HG03439 (cell line): ENCODE results near the gene ARHGAP10.

Experiments used
- ATAC-seq: cut with Tn5 transposase; IDR thresholded peaks from one replicate; pipeline ENCODE4 v1.9.1; 2021; ENCODE audit warnings: mild to moderate bottlenecking, moderate library complexity; ENCODE audit not compliant: unreplicated experiment

The ARHGAP10 gene

DNA sequence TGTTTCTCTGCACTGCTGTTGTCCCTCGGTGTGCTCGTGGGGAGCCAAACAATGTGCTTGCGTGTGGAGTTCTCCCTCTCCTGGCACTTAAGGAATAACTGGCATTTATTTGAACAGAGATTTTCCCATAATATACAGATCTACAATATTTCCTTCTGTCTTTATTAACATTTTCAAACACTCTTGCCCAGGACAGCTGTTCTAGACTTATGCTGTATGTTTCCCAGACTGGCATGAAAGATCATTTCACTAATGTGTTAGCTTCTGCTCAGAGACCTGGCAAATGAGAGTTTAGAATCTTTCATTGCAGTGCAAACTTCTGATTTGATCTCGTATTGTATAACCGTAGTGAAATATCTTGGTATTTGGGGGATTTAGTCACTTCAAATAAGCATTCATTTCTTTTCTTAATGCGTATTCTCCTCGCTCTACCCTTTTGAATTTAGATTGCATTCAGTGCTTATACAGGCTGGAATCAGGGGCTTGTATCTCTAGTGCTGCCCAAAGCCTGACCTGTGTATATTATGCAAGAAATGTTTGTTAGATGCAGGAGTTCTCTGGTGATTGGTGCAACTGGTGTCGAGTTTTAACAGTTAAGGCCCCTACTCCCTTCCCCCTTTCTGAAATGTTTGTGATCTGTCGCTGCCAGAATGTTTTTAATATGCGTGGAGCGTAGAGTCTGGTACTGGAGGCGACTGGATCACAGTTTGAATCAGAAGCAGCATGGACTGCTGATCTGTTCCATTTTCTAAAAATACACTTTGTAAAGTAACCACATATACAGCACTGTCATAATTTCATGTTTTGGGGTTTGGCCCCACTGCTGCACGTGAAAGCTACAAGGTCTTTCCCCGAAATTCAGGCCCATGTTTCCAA is 326.3 kb downstream of the ARHGAP10 start:
- no peak for ATAC-seq

DNA sequence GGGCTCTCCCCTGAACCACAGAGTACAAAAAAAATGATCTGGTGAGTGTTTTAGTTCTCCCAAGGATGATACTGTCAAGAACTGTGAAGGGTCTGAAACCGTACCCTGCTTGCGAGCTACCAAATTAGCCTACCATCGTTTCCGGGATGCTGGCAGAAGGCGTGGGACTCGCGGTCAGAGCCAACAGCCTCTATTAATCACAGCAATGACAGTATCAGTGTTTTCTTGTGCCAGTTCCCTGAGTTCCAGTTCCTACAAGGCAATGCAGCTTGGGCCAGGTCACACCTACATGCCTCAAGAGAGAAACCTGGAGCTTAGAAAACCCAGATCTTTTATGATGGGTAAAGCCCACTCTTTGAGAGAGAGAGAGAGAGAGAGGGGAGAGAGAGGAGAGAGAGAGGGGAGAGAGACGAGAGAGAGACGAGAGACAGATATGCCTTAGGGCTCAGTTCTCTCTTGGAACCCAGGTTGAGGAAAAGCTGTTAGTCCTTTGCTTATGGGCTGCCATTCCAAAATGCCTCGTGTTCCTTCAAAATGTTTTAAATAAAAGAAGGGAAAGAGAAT is 327.8 kb downstream of the ARHGAP10 start:
- no peak for ATAC-seq

DNA sequence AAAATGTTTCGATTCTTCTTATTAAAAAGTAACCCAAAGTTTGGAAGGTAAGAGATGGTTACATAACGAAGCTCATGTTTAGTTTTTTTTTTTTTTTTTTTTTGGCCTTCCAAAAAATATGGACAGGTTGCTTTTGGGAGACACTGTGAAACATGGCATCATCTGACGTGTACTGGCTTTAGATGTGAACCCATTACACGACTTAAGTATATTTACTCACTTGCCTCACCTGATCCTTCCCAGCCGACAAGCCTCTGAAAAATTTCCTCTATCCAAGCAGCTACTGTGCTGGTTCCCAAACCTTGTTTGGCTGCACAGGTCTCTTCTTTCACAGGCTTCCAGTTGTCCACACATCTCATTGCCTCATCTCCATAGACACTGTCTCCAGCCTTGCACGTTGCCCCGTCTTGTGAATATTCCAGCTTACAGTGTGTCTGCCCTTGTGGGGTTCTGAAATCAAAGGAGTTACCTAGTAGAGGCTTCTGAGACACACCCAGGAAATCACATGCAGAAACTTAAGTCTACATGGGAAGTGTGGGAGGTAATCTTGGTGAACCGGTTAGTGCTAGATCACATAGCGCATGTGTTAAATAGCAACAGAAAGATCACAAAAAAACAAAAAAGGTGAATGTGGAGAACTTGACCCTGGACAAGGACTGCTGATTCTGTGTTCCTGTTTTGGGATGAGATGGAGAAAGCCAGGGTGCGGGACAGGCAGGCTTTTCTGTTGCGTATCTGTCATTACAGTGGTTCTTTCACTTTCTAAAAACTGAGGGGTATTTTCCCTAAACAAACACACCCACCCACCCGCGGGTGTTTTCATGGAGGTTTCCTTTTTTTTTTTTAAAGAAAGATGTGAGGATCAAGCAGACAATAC is 328.6 kb downstream of the ARHGAP10 start:
- ATAC-seq, result no peak

DNA sequence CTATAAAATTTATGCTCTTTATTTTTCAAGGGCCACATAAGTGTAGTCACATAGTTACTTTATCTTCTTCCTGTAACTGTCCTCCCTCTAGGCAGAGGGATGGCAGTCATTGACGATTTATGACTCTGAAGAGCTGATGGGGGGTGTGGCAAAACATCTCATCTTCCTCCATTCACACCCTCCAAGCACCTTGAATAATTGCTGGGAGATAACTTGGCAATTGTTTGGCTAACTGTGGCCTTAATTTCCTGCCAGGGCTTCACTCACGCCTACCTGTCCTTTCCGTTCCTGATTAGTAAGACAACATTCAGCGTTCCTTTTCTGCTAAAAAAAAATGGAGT is 329.2 kb downstream of the ARHGAP10 start:
- no peak for ATAC-seq

DNA sequence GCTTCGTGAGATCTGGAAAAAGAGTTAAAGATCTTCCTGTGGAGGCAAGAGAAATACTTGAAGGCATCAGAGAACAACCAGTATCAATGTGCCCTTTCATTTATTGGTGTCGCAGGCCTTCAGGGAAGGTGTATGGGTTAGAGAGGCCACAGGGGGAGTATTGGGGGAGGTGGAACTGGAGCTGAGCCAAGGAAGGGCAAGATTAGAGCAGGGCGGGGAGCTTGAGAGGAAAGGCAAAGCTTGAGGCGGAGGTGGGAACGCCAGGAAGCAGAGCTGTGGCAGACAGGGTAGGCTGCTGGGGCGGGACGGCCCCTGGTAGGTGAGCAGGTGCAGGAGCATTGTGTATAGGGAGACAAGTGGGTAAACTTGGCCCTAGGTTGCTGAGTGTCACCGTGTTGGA is 329.9 kb downstream of the ARHGAP10 start:
- no peak for ATAC-seq

DNA sequence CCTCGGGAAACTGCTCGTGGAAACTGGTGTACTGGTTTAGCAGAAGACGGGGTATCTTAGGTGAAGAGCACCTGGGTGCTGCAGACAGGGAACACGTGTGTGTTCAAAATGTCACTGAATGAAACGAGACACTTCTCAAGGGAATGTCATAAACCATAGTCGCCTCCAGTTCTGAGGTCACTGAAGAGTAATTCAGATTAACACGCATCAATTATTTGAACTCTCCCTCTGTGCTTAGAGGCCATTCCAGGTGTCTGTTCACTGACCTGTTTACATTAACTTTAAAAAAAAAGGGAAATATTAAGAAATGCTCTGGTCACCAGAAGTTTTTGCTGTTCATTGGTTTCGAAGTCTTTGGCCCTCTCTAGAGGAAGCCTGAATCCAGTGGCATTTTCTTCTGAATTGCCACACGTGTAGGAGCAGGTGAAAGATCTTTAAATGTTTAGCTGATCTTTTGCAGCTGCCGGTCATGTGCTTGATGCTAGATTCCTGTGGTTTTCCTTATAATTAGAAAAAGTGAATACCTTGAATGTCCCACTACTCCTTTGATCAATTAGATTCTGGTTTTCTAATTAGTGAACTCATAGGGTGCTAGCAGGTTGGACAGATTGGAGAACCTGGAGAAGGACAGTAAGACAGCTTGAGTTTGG is 330.5 kb downstream of the ARHGAP10 start:
- ATAC-seq, result no peak

DNA sequence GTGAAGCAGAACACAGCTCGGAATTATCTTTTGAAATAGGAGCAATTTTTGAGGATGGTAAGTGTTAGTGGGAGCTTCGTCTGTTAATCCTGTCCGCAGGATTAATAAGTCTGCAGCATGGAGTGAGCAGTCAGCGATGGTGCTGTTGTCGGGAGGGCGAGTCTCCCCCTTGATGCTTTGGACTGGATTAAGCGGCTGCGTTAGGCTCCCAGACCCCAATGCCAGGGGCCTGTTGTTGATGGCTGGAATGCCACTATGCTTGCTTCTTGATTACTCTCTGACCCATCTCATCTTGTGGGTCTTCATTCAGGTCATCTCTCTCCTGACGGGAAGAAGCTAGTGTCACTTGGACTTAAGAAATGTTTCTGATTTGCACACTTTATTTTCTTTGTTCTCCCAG is 332.6 kb downstream of the ARHGAP10 start:
- no peak for ATAC-seq

DNA sequence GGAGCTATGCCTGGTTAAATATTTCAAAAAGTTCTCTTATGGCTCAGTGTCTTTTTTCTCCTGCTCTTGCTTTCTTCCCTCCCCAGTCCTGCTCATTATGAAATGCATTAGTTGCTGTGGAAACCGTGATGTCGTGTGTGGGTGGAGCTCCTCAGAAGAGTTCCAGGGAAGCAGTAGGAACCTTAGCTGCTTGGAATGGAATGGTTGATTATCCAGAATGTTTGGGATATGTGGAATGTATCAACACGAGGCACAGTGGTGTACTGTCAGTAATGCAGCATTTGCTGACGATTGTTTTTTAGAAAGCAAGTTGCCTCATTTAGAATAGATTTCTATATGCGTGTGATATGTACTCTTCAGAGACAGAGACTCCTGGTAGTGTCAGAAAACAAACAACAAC is 333.2 kb downstream of the ARHGAP10 start:
- ATAC-seq, result no peak

DNA sequence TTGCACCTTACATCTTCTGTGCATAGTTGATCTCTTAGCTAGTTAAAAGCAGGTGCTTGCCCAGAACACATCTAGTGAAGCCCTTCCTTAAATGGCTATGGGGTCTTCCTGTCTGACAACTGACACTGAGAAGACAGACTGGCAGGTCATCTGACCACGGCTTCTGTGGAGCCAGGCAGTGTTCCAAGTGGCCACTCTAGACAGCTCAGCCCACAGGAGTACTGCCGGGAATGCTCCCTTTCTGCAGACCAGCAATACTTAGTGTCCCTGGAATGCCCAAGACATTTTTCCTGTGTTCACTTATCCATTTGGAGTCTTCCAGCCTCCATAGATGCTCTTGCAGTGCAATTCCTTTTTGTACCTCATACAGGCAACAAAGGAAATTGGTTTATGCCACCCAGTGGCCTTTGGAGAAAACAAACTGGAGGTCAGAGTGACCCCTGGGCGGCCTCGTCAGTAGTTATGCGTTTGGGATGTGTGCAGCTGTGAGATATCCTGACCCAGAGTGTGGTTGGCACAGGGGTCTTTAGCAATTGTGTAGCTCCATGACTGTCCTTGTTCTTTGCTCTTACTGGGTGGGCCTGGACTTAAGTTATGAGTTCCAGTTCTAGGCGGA is 335.5 kb downstream of the ARHGAP10 start:
- no peak for ATAC-seq

DNA sequence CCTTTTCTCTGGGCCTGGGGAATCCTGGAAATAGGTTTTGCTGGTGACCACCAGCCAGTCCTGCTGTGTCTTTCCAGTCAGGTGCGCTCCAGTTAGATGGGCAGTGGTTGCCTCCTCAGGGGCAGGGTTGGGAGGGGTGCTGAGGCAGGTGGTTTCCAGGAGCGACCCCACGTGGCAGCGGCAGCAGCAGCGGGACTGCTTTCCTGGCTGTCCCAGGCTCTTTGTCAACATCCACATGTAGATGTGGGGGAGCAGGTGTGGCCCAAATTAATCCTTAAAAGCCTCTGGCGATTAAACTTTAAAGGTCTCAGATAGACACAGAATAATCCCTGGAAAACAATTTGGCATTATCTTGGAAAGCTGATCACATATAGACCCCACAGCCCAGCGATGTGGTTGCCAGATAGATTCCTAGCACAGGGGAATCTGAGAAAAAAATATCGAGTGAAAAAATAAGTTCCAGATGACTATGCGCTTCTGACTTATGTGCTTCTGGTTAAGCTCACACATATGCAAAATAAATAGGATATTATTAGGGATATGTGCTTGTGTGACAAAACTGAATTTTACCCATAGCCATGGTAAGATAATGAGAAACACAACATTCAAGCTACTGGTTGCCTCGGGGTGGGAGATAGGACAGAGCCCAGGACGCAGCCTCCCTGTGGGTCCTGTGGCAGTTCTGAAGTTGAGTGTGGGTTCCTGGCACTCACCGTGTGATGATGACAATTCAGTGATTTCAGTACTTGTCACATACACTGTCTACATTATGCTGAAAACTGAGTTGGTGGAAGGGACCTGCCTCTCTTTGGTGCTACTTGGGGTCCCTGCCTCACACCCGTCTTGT is 336.4 kb downstream of the ARHGAP10 start:
- ATAC-seq, result no peak

DNA sequence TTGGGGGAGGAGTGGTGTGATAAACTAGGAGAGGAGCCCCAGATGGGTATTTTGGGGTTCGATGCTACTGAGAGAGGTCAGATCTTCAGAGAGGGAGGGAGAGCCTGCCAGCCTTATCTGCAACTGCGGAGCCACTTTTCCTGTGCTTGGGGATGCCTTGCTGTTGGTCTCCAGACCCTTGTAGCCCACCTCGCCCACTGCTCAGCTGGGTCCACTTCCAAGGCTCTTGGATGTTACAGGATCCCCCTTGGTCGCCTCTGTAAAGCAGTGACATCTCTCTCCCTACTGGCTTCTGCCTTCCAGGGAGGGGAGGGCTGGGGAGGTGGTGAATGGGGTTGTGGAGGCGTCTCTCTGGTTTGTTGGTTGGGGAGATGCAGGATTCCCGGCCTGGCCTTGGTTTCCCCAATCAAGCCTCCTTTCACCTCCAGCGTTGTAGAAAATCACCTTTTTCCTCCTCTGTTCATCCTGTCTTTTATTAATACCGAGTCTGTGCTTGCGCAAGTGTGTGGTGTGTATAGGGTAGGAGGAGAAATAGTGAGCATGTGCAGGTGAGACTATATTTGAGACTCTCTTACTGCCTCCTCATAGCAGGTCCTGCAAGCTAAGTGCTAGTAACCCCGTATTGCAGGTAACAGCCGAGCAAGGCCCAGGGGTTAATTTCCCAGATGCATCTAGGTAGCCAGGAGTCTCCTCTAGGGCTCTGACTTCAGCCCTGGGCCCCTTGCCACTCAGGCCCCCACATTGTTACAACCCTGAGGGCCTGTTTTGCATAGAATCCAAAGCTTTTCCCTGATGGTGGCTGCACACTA is 337.4 kb downstream of the ARHGAP10 start:
- ATAC-seq, result no peak

DNA sequence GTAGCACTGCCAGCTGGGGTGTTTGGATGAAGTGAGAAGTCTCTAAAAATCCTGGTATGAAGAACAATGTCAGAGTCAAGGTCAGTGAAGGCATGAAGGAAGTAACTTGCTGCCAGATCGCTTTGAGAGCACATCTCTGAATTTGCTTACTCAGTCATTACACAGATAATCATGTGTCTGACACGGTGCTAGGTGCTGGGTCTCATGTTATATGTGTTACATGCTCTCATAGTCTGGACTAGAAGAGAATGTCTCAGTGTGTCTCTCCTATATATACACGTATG is 337.9 kb downstream of the ARHGAP10 start:
- ATAC-seq, result no peak

DNA sequence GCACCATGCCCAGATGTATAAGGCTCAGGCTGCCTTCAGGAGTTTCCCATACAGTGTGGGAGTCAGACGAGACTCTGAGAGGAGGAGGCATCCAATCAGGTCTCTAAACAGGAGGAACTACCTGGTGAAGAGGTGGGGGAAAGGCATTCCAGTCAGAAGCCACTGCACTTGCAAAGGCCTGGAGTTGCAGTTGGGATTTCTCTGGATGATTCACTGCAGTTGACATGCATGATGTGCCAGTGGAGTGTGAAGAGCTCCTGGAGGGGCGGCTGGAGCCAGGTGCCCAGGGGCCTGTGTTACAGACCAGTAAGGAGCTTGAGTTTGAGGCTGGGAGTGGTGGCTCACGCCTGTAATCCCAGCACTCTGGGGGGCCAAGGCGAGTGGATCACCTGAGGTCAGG is 339.1 kb downstream of the ARHGAP10 start:
- no peak for ATAC-seq

DNA sequence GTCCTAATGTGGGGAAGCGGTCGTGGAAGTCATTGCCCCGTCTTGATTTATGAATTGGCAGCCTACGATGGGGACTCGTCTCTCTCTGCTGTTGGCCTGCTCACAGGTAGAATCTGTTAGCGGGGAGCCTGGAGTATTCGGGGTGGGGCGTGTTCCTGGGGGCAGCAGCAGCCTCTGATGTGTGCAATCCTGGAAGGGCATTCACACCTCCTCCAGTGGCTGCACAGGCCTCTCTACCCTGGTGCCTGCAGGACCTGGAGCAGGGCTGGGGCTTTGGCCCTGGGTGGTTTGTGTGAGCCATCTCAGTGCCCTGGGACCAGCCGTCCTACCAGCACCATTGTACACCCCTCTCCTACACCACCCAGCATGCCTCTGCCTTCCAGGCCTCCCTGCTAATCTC is 340.9 kb downstream of the ARHGAP10 start:
- no peak for ATAC-seq

DNA sequence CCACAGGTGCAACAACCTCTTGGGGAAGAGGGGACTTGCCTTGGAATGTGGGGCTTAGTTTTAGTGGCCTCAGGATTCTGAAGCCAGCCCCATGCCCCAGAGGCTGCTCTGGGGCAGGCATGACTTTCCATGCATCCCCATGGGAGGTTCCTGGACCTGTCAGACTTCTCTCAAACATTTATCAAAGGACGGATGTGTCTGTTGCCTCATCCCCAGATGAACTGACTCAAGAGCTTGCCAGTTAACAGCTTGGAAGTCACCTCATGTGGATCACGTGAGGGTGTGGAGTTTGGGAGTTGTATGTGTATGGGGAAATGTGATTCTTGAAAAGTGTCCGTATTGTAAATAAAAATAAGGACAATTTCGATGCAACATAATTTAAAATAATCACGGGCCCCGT is 341.5 kb downstream of the ARHGAP10 start:
- ATAC-seq, result no peak

DNA sequence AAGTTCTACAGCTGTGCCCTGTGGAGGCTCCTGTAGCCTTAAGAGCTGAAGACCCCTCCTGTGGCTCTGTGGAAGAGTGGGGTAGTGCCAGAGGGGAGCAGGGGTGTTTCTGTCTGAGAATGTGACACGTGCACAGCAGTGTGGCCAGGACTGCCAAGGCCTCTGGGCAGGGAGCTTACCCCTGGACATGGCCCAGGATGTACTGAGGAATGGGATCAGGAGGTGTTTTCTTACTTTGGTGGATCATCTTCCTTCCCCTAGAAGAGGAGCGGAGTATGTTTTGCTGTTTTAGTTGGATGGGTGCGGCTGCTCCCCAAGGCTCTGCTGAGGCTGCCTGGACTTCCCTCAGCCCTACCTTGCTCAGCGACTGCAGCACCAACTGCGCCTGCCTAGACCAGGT is 342.6 kb downstream of the ARHGAP10 start:
- no peak for ATAC-seq

DNA sequence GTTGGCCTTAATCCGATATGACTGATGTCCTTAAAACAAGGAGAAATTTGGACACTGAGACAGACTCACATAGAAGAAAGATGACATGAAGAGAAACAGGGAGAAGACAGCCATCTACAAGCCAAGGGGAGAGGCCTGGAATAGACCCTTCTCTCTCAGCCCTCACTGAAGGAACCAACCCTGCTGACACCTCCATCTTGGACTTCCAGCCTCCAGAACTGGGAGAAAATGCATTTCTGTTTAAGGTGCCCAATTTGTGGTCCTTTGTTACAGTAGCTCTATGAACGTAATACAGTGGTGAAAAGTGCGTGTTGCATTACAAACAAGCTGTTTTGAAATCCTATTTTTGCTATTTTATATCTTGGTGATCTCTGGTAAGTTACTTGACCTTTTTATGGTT is 343.6 kb downstream of the ARHGAP10 start:
- no peak for ATAC-seq

DNA sequence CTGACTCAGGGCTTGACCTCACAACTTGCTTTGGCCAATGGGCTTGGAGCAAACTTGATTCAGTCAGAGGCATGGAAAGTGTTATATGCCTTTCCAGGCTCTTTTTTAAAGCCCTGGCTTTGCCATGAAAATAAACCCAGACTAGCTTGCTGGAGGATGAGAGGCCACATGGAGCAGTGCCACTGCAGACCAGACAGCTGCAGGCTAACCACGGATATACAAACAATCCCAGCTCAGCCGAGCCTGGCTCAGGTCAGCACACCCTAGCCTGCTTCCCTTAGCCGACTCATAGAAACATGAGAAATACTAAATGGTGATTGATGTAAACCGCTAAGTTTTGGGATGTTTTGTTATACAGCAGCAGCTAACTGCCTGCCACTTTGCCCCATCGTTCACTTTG is 345.1 kb downstream of the ARHGAP10 start:
- ATAC-seq, result no peak

DNA sequence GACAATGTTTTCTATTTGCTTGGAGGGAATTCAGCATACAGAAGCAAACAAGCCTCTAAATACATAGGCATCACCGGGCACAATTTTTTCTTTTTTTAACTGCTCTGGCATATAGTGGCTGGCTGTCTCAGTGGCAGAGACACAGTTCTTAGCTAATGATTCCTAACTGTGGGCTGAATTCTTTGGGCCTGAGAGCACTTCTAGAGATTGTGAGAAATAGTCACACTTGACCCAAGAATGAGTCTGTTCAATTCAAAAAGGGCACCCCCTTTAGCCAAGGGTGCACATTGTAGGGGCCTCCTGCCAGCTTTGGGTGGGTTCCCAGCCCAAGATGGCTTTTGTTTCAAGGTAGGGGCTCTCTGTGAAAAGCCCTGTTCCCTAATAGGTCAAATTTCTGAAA is 345.7 kb downstream of the ARHGAP10 start:
- ATAC-seq, result no peak
